Dedifferentiated amniotic fluid mesenchymal stem cell (primary cell): Measurements from ENCODE around the gene P3H2.

ENCODE experiments used
- DNase-seq: peaks from one replicate; pipeline ENCODE4 v3.0.0-alpha.2; 2016; ENCODE audit errors: extremely low spot score

The P3H2 gene

DNA sequence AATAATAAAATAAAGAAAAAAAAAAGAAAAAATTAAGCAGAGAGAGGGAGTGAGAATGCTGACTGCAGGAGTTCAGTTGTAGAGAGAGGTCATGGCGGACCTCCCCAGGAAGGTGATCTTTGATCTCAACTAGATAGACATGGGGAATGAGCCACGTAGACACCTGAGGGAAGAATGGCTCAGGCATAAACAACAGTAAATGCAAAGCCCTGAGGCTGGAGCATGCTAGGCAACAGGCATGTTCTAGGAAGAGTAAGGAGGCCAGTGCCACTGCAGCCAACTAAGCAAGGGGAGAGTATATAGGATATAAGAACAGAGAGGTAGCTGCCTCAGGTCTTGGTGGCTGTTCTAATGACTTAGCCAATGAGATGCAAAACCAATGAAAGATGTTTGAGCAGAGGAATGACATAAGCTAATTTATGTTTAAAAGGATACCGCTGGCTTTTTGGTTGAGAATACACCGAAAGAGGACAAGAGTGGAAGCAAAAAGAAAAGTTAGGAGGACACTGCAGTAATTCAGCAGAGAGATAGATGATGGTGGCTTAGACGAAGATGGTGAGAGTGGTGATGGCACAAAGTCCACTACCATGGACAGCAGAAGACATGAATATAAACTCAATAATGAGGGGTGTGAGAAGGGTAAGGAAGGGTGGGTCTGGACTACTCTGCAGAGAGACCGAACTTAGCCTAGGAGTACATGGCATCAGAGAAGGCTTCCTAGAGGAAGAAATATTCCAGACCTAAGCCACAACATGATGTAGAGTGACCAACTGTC is 174.6 kb downstream of the P3H2 start:
- no peak for DNase-seq

DNA sequence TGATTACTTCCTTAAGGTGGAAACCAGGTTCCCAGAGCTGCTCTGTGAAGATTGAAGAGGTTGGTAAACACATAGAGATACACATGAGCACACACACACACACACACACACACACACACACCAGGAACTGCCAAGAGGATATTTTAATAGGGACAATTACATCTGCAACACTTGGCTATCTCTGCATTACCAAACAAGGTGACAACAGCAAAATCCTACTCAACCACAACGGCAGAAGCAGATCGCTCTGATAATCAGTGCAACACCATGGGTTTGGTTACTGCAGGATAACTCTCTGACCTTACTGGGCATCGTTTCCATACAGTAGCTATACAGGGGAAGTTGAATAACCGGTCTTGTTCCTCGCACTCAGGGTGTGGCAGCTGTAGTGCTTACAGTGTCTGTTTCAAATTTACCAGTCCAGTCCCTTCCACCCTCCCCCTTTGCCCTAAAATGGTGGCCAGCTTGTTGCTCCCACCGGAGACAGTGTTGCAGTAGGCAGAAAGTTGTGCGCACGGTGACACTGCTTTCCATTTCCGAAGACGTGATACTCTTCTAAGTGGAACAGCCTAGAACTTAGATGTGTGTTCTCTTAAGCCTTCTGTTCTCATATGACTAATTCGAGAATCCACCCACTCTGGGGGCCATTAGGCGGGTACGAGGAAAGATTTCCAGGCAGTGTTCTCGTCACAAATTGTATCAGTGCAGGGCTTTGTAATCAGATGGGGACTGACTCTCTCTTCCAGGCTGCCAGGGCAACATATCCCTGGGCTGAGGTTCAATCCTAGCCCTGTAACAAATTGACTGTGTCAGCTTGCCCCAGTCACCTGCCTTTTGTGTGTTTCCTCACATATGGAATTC is 176.2 kb downstream of the P3H2 start:
- no peak for DNase-seq

DNA sequence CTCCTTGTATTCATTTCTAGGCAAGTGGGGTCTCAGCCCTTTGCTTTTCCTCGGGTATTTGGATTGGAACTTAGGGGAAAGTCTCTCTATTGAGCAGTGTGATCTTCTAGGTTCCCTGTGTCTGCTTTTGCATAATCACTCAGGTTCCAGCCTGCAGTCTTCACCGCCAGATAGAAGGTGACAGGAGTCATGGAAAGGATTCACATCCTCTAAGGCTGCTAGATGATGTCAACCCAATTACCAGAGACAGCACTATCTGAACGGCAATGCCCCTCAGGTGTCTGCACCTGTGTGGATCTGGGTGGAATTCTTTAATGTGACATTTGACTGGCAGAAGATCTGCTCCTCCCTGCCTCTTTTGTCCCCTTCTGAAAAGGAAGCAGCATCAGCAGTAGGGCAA is 177.7 kb downstream of the P3H2 start:
- no peak for DNase-seq

DNA sequence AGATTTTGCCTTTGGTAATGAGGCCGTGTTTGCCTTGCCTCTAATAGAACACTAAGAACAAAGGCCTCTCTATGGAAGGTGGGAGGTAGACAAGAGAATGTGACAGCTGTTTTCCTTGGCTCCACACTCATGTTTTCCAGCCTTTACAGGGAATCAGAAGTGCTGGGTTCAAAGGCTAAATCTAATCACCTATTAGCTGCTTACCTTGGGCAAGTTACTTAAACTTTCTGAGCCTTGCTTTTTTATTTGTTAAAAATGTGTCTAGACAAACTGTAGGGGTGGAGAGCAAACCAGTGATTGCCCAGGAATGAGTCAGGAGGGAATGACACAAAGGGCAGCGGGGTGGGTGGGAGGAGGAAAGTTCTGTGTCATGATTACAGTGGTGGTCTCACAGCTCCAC is 179.0 kb downstream of the P3H2 start:
- DNase-seq = no peak

DNA sequence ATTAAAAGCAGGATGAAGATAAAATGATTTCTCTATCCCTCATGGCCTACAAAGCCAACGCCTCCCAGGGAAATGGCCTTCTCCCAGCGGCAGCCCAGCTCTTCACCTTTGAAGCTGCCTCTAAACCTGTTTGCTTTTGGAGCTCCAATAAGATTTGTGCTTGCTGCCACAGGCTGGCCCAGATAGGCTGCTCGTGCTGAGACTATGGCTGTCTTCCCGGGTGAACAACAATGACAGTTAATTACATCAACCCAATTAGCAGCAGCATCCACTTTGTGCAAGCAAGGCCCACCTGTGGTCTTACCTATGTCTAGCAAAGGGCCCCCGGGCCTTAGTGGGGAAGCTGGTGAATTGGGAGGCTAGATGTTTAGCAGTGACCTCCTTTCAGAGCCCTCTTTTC is 179.6 kb downstream of the P3H2 start:
- DNase-seq = no peak

DNA sequence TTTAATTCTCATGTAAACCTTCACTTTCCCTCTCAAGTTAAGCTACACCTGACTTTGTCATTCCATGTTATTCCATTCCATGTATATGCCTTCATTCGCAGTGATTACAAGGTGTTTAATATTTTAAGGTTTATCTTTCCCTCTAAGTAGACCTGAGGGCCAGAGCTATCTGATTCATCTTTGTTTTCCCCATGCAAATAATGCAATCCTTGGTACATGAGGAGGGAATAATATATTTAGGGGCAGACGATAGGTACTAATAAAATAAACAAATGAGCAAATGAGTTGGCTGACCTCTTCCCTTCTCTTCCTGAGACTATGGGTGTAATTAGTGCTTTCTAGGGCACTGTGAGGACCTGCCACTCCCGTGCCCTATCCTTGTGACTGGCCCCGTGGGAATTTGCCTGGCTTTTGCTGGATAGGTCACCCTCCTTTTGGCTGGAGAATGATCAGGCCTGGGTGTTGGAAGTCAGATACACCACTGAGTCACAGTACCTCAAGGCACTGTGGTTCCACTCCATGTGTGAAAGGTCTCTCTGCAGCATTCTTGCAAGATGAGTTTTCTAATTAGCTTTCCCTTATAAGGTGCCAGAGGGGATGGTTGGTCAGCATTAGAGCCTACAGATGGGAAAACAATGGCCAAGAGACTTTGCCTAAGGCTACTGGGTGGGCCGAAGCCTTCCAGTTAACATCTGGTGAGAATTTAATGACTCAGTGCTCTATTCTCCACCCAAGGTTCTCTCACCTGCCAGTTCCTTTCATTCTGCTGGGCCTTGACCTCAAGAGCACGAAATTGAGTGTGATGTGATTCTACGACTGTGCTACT is 183.2 kb downstream of the P3H2 start:
- DNase-seq = peak; percentile 82

DNA sequence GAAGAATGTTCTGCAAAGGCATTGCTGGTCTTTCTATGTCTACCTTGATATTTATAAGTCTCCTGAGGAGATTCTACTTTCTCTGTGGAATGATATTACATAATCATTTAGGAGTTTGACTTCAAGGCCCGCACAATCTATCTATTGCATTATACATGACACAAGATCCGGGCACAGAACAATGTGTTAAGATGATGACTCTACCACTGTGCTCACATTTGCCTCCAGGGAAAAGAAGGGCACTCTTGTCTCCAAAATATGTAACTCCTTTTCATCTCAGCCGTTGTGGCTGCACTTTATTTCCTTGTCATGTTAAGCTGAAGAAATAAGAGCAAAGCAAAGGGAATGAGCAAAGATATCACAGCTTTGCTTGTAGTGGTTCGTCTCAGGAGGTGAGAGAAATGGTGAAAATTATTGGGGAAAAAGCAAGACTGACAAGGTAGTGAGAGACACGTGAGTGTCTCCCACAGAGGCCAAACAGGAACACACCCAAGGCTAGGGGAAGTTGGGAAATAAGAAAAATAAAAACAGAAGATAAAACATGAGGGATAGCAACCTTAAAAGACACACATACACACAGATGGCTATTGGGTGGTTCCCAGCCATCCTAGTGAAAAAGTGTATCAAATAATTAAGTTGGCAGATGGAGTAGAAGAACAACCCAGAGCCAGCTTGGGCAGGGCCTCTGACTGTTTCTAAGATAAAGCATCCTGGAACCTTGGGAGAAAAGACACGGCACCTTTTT is 184.3 kb downstream of the P3H2 start:
- no peak for DNase-seq

DNA sequence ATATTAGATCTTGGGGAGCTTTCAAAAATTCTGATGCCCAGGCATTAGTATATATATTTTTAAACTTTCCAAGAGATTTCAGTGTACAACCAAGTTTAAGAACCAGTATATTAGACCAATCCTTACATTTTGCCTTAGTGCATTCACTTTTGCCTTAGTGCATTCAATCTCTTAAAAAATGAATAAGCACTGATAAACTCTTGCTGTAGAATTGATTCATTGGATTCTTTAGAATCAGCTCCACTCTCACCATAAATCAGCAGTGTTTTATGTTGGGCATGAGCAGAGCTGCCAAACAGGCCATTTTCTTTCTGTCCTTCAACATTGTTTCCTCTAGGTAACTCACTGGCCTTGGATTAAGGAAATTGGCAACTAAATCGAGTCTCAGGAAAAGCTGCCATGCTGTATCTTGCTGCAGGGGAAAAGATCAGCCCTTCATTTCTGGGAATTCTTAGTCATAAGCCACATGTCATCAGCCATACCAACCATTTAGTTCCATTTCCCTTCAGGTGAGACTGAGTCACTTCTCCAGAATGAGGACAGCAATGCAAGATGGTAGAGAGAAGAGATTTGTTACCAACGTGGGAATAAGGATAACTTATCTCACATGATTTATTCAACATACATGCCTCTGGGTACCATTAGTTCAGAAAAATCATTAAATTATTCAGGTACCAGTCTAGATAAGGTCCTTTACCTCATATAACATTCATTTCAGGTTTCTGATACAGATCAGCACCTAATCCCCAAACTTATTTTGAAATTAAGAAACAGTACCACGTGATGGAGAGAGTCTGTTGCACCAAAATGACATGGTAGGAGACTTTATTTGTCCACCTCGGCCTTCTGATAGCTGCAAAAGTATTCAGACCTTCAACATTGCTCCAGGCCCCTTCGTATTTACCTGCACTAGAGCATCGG is 192.5 kb downstream of the P3H2 start:
- DNase-seq = no peak

DNA sequence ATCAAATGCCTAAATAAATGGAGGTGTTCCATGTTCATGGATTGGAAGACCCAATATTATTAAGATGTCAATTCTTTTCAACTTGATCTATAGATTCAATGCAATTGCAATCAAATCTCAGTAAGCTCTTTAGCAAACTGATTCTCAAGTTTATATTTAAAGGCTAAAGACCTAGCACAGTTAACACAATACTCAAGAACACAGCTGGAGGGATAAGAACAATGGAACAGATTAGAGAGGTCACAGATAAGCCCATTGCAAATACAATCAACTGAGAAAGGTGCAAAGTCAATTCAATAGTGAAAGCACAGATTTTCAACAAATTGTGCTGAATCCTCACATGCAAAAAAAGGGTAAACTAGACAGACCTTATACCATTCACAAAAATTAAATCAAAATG is 198.9 kb downstream of the P3H2 start:
- no peak for DNase-seq

DNA sequence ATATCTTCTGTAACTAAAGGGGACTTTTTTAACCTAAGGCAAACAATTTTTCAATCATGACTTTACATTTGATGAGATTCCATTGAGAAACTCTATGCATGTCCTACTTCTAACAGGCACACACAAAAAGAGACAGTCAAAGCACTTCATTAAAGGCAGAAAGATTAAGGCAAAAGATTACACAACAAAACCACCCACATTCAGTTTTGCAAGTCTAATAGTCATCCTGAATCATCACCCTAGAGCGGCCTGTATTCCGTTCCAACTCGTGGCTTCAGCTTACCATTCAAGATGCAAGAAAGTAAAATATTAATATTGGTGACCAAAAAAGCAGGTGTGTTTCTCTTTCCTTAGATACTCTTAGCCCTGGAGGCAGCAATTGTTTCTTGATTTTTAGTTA is 205.9 kb downstream of the P3H2 start:
- DNase-seq = peak; percentile 84

DNA sequence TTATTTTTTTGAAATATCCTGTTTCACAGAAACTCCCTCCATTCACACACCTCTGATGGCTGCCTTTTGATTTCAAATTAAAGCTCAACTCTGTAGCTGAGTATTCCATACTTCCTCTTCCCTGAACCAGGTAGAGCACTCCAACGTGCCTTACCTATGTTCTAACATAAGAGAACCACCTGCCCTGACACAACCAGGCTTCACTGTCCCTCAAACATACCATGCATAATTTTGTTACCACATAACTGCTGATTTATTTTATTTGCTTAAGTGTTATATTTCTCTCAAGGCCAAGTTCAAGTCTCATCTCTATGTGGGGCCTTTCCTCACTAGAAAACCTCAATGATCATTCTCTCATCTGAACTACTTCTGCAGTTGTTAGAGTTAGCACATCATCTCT is 209.7 kb downstream of the P3H2 start:
- DNase-seq = no peak

DNA sequence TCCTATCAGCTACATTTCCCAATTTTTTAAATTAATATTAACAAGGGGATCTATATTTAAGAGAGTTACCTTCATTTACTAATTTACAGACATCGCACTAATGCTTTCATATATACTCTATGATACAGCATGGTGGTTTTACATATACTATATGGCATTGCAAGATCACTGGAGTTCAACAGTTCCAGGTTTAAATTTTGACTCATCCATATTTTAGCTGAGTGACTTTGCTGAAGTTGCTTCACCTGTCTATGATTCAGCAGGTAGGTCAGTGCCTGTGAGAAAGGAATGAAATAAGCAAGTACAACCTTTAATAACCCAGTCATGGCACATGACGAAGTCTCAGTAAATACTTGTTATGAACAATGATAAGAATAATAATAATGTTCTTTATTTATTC is 211.1 kb downstream of the P3H2 start:
- DNase-seq = no peak

DNA sequence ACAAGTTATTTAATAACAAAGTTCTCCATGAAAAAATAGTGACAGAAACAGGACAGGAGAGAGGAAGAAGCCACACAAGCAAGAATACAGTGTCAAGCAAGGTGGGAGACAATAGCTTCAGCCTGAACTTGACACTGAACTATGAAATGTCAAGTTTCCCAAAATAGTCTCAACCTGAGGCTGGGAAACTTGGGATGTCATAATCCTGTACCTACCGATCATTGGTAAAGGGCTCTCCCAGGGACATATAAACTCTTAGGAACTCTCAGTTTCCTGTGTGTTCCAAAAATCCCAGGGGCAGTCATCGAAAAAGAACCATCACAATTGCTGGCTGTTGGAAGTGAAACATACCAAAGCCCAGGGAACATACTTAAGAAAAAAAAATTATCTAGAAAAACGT is 211.6 kb downstream of the P3H2 start:
- no peak for DNase-seq

DNA sequence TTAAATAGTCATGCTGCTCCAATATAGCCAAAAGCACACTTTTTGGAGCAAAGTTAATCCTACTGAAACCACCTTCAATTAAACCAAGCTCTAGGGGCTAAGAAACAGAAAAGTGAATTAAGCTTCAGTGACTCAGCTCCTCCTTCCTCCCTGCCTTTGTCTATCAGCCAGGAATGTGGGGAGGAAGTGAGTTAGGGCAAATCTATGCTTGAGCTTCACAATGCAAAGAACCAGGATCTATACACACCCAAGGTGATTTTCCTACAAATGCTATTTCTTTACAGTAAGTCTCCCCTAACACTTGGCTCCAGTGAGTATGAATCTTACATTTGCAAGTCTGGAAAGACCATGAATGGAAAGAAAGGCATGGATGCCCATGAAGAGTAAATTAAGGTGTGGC is 212.1 kb downstream of the P3H2 start:
- no peak for DNase-seq

DNA sequence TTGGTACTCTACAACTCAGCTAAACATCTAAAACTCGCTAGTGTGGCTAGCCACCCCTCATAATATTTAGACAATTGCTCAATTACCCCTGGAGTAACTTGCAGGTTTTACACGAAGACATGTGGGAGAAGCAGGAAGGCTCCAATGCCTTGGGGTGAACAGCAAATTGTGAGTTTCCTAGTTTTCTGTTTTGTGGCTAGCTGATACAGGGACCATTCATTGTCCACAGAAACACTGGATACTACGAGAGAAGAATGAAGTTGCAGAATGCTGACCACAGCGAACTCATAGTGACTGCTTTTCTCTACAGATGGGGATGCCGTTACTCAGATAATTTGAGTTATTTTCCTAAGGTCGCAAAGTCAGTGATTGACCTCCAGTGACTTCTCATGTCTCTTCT is 212.9 kb downstream of the P3H2 start:
- no peak for DNase-seq
